Kasumi-1 (cell line): ENCODE results near the gene CADM1.

Source experiments
- DNase-seq, 2 experiments: peaks; one replicate each; lab custom pipeline; 2025; lab: John Stamatoyannopoulos, UW

The CADM1 gene

GRCh38 chr11:115515647-115516395 is 11.6 kb upstream of the CADM1 start:
- DNase-seq, result no peak

GRCh38 chr11:115506954-115507675 is 2.9 kb upstream of the CADM1 start:
- no peak for DNase-seq

GRCh38 chr11:115505175-115505574 is 960 bp upstream of the CADM1 start:
- DNase-seq, result no peak

GRCh38 chr11:115503886-115504275 is 334 bp downstream of the CADM1 start:
- no peak for DNase-seq

GRCh38 chr11:115503083-115503885 is 931 bp downstream of the CADM1 start:
- no peak for DNase-seq

- DNase-seq, result no peak
These were observed 1.6 kb downstream of the CADM1 start for GRCh38 chr11:115502636-115503082.

- DNase-seq, result no peak
These were observed 2.2 kb downstream of the CADM1 start for GRCh38 chr11:115501893-115502589.

GRCh38 chr11:115501502-115501892 is 2.7 kb downstream of the CADM1 start:
- no peak for DNase-seq

- no peak for DNase-seq
These were observed 3.4 kb downstream of the CADM1 start for GRCh38 chr11:115500547-115501501.

- DNase-seq, result no peak
These were observed 4.3 kb downstream of the CADM1 start for GRCh38 chr11:115499891-115500290.

GRCh38 chr11:115499241-115499799 is 4.9 kb downstream of the CADM1 start:
- DNase-seq, result no peak

- DNase-seq, result no peak
These were observed 5.9 kb downstream of the CADM1 start for GRCh38 chr11:115498354-115498753.

- DNase-seq, result no peak
These were observed 6.9 kb downstream of the CADM1 start for GRCh38 chr11:115497303-115497702.

GRCh38 chr11:115496892-115497291 is 7.3 kb downstream of the CADM1 start:
- no peak for DNase-seq

- DNase-seq, result no peak
These were observed 10.3 kb downstream of the CADM1 start for GRCh38 chr11:115493905-115494304.

- no peak for DNase-seq
These were observed 10.7 kb downstream of the CADM1 start for GRCh38 chr11:115493488-115493887.

- DNase-seq, result no peak
These were observed 14.7 kb downstream of the CADM1 start for GRCh38 chr11:115489466-115489865.

- no peak for DNase-seq
These were observed 15.3 kb downstream of the CADM1 start for GRCh38 chr11:115488945-115489344.

GRCh38 chr11:115481528-115481927 is 22.7 kb downstream of the CADM1 start:
- DNase-seq, result no peak

- DNase-seq, result no peak
These were observed 23.6 kb downstream of the CADM1 start for GRCh38 chr11:115480611-115481010.

- no peak for DNase-seq
These were observed 26.8 kb downstream of the CADM1 start for GRCh38 chr11:115477410-115477809.
